SK-N-SH (cell line): ENCODE data around the gene SLC30A3. TPM values are rescaled to one million over a fixed set of nuclear protein-coding genes. Genes with fewer than 3 reads are reported as not detected.

Experiments used
- CTCF ChIA-PET: fragments of 300-600, 350-600 bp; formaldehyde crosslinking; extraction: SDS; loops from one replicate; lab custom pipeline; 2021; lab: Yijun Ruan, JAX
- POLR2A ChIA-PET: fragments of 350-600 bp; sonication (Branson Sonifier 250); formaldehyde crosslinking; extraction: SDS; loops from one replicate; lab custom pipeline; 2020; ENCODE audit warnings: antibody characterized with exemption, inconsistent platforms; lab: Yijun Ruan, JAX
- DNase-seq: peaks from one replicate; pipeline ENCODE4 v3.0.0; 2012
- H2AFZ ChIP-seq: fragments of 200-600 bp; sonication (generic); 2 replicates; pipeline ENCODE4 v1.8.1; 2016; ENCODE audit warnings: antibody characterized with exemption, mild to moderate bottlenecking, low read depth
- H3F3A ChIP-seq: fragments of 200-600 bp; sonication (generic); replicated peaks from 2 replicates; pipeline ENCODE3; 2016; ENCODE audit warnings: antibody characterized with exemption, mild to moderate bottlenecking; ENCODE audit not compliant: insufficient read depth
- H3K27ac ChIP-seq, 2 experiments: fragments of 200-500 bp in 1 of 2; fragments of 200-600 bp in 1 of 2; sonication (Bioruptor generic) in 1 of 2; sonication (generic), shearing (Covaris generic) in 1 of 2; 2 replicates each; pipeline versions ENCODE4 v1.5.1 to v1.6.1; 2014 to 2016; ENCODE audit warnings: low read depth in 2 of 2, inconsistent platforms in 1 of 2, low read length in 1 of 2, mild to moderate bottlenecking in 1 of 2, mixed read lengths in 1 of 2
- H3K27me3 ChIP-seq: fragments of 200-600 bp; sonication (generic), shearing (Covaris generic); 2 replicates; pipeline ENCODE4 v1.6.1; 2016; ENCODE audit warnings: mixed run types; ENCODE audit not compliant: insufficient read depth
- H3K36me3 ChIP-seq, 2 experiments: fragments of 200-500 bp in 1 of 2; fragments of 200-600 bp in 1 of 2; sonication (Bioruptor generic) in 1 of 2; sonication (generic) in 1 of 2; replicated peaks in 1 of 2; 2 replicates each; pipeline versions ENCODE3 to v1.5.1; 2014 to 2016; ENCODE audit warnings: low read length in 1 of 2, mild to moderate bottlenecking in 1 of 2; ENCODE audit not compliant: insufficient read depth in 2 of 2, control insufficient read depth in 1 of 2
- H3K4me1 ChIP-seq, 2 experiments: fragments of 200-500 bp in 1 of 2; fragments of 200-600 bp in 1 of 2; sonication (Bioruptor generic) in 1 of 2; sonication (generic), shearing (Covaris generic) in 1 of 2; 2 replicates each; pipeline versions ENCODE4 v1.5.1 to v1.6.1; 2014 to 2016; ENCODE audit warnings: low read depth in 1 of 2, low read length in 1 of 2, mixed run types in 1 of 2; ENCODE audit not compliant: insufficient read depth in 2 of 2, control insufficient read depth in 1 of 2
- H3K4me2 ChIP-seq: fragments of 200-600 bp; sonication (generic), shearing (Covaris generic); 2 replicates; pipeline ENCODE4 v1.6.1; 2017; ENCODE audit warnings: mixed run types
- H3K4me3 ChIP-seq, 2 experiments: fragments of 200-500 bp in 1 of 2; fragments of 200-600 bp in 1 of 2; sonication (Bioruptor generic) in 1 of 2; sonication (generic), shearing (Covaris generic) in 1 of 2; 2 replicates each; pipeline versions ENCODE4 v1.5.1 to v1.8.1; 2014 to 2016; ENCODE audit warnings: low read depth in 2 of 2, inconsistent platforms in 1 of 2, low read length in 1 of 2, mild to moderate bottlenecking in 1 of 2, mixed read lengths in 1 of 2, moderate library complexity in 1 of 2
- H3K79me2 ChIP-seq: fragments of 200-600 bp; sonication (generic); 2 replicates; pipeline ENCODE4 v1.8.1; 2017; ENCODE audit warnings: mild to moderate bottlenecking; ENCODE audit not compliant: insufficient read depth
- H3K9ac ChIP-seq: fragments of 200-600 bp; sonication (generic); 2 replicates; pipeline ENCODE4 v1.6.1; 2017; ENCODE audit warnings: mixed run types
- H3K9me2 ChIP-seq: fragments of 200-600 bp; sonication (generic); 2 replicates; pipeline ENCODE4 v1.6.1; 2017; ENCODE audit warnings: mixed run types
- H3K9me3 ChIP-seq: fragments of 200-600 bp; sonication (generic); 2 replicates; pipeline ENCODE4 v1.6.1; 2017; ENCODE audit warnings: mixed run types, mild to moderate bottlenecking, moderate library complexity
- H4K20me1 ChIP-seq: fragments of 200-600 bp; sonication (generic); 2 replicates; pipeline ENCODE4 v1.6.1; 2017; ENCODE audit warnings: mild to moderate bottlenecking, mixed run types; ENCODE audit not compliant: insufficient read depth
- CHD2 ChIP-seq: fragments of 150-350 bp; IDR thresholded peaks from 2 replicates; pipeline ENCODE4 v1.6.1; 2018; ENCODE audit warnings: low read length; ENCODE audit not compliant: partially characterized antibody
- ELF1 ChIP-seq: IDR thresholded peaks from 2 replicates; pipeline ENCODE4 v1.4.0; 2012
- EP300 ChIP-seq, 2 experiments: IDR thresholded peaks; 2 replicates each; pipeline versions ENCODE4 v1.4.0 to v1.6.1; 2012; ENCODE audit warnings: borderline replicate concordance in 1 of 2, low read depth in 1 of 2, low read length in 1 of 2
- FOXM1 ChIP-seq: IDR thresholded peaks from 2 replicates; pipeline ENCODE4 v1.4.0; 2012; ENCODE audit warnings: low read depth, mild to moderate bottlenecking
- MEF2A ChIP-seq: IDR thresholded peaks from 2 replicates; pipeline ENCODE4 v1.4.0; 2012; ENCODE audit warnings: low read depth, borderline replicate concordance
- MXI1 ChIP-seq: IDR thresholded peaks from 2 replicates; pipeline ENCODE4 v1.6.1; 2012; ENCODE audit warnings: mild to moderate bottlenecking, low read depth, low read length, improper control_type of control experiment
- YY1 ChIP-seq: IDR thresholded peaks from 2 replicates; pipeline ENCODE4 v1.4.0; 2012; ENCODE audit warnings: low read depth, mild to moderate bottlenecking
- WGBS: methylation state at CpG from one replicate; pipeline ENCODE4 v1.1.6; 2017; ENCODE audit warnings: low lambda C conversion rate; 5-methylcytosine and 5-hydroxymethylcytosine counted together
- polyA plus RNA-seq, 3 experiments: library from polyadenylated mRNA; depleted of rRNA; stranded (reverse); fragments of >200 nt; gene quantifications; 2 replicates each; pipeline ENCODE4 v1.2.3, GENCODE V29; 2012
- TF ChIP-seq, protein P1 (sequence below): fragments of 150-350 bp; IDR thresholded peaks from 2 replicates; pipeline ENCODE4 v1.6.1; 2016; ENCODE audit warnings: mild to moderate bottlenecking, low read depth, low read length
- TF ChIP-seq, protein P2 (sequence below): fragments of 150-350 bp; IDR thresholded peaks from 2 replicates; pipeline ENCODE4 v1.6.1; 2017; ENCODE audit warnings: antibody characterized with exemption, low read length, low read depth, borderline replicate concordance
- TF ChIP-seq, protein P3 (sequence below): IDR thresholded peaks from 2 replicates; pipeline ENCODE4 v1.6.1; 2012; ENCODE audit warnings: mild to moderate bottlenecking, low read depth, low read length, moderate library complexity

Gene SLC30A3
- polyA plus RNA-seq, 1 of the 3 experiments (the other 2 are of a cell fraction), result 1.1 TPM

DNA sequence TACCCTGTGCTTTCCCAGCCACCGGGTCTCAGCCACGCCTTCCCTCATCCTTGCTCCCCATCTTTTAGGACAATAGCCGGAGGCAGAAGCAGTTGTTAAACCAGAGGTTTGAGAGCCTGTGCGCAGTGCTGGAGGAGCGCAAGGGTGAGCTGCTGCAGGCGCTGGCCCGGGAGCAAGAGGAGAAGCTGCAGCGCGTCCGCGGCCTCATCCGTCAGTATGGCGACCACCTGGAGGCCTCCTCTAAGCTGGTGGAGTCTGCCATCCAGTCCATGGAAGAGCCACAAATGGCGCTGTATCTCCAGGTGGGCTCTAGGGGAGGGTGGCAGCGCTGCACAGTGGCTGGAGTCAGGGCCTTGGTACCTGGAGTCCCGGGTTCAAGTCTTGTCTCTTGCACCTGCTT lies 42.7 kb upstream of the SLC30A3 start:
- ChIA-PET CTCF (interaction anchor here (1.0 to 18.7 kb wide), 8 partner anchors 8 to 207 kb away, joined by 3 to 284 read pairs (median 50); partner anchors contain the start of genes EIF2B4, SLC30A3 and TRIM54), POLR2A (interaction anchor here (1.7 kb wide), 1 partner anchor 17 kb away, joined by 4 read pairs; the partner anchor contains the start of gene MPV17)
- Histone ChIP-seq H3K79me2 (no peaks in the 10 kb centered on the region), H3F3A (peaks cover 4% of the 10 kb centered on the region), H3K9me3 (no peaks in the 10 kb centered on the region), H3K27me3 (peaks cover 15% of the 10 kb centered on the region; the same call in 1 of the 2 replicates), H3K9me2 (no peaks in the 10 kb centered on the region), H2AFZ (no peak overlapping the region), H3K36me3 (no peaks in the 10 kb centered on the region), H3K9ac (no peak overlapping the region), H3K4me2 (no peak overlapping the region), H4K20me1 (peaks cover 10% of the 10 kb centered on the region; the same call in 1 of the 2 replicates), H3K4me1 (peaks cover 0 to 18% of the 10 kb centered on the region in 2 experiments; a peak in 1 of 4 replicates), H3K27ac (no peak overlapping the region), H3K4me3 (no peak overlapping the region)
- 90% methylated on average over 15 of the region's 16 CpGs for WGBS
- no peak for DNase-seq
- TF ChIP-seq MEF2A, result no peak
- TF ChIP-seq, protein P1, sequence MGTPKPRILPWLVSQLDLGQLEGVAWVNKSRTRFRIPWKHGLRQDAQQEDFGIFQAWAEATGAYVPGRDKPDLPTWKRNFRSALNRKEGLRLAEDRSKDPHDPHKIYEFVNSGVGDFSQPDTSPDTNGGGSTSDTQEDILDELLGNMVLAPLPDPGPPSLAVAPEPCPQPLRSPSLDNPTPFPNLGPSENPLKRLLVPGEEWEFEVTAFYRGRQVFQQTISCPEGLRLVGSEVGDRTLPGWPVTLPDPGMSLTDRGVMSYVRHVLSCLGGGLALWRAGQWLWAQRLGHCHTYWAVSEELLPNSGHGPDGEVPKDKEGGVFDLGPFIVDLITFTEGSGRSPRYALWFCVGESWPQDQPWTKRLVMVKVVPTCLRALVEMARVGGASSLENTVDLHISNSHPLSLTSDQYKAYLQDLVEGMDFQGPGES, result no peak

DNA sequence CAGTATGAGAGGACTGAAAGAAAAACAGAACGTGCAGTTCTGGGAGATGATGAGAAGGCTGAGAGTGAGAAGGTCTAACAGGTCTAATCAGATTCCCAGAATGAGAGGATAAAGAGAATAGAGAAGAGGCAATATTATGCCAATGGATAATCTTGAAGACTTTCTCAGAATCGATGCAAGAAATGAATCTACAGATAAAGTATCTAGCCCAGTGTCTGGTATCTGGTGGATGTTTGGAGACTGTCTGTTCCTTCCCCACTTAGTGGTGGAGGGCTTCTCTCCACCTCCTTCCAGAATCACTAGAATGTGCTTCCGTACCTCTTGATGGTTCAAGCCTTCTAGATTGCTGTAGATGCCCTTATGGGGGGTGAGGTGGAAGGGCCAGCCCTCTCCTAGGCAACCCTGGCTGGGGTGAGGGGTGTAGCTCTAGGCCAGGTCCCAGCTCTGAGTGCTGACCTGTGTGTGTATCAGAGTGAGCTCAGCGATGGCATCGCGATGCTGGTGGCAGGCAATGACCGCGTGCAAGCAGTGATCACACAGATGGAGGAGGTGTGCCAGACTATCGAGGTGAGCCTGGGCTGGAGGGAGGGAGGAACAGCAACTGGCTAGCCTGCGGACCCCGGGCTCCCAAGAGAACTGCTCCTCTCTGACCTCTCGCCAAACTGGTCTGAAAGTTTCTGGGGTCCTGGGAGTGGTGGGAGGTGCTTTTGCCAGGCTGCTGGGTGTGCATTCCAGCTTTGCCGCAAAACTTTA lies 41.8 kb upstream of the SLC30A3 start:
- Histone ChIP-seq H3K9me2 (no peaks in the 10 kb centered on the region), H3K4me1 (peaks cover 0 to 18% of the 10 kb centered on the region in 2 experiments; a peak in 1 of 4 replicates), H3K4me2 (no peak overlapping the region), H4K20me1 (peaks cover 10% of the 10 kb centered on the region; the same call in 1 of the 2 replicates), H3F3A (peaks cover 4% of the 10 kb centered on the region), H3K36me3 (no peaks in the 10 kb centered on the region), H3K9ac (no peak overlapping the region), H3K9me3 (no peaks in the 10 kb centered on the region), H3K27me3 (peaks cover 15% of the 10 kb centered on the region; the same call in 1 of the 2 replicates), H3K4me3 (no peak overlapping the region), H3K27ac (no peak overlapping the region), H2AFZ (no peak overlapping the region), H3K79me2 (no peaks in the 10 kb centered on the region)
- WGBS, result 74% methylated on average over 13 of the region's 13 CpGs
- ChIA-PET POLR2A (interaction anchor here (1.7 kb wide), 1 partner anchor 18 kb away, joined by 4 read pairs; the partner anchor contains the start of gene MPV17), CTCF (interaction anchor here (0.6 to 18.7 kb wide), 20 partner anchors 9 to 362 kb away, joined by 3 to 284 read pairs (median 13); partner anchors contain the start of genes ABHD1, EIF2B4, SLC30A3 and TRIM54)
- no peak for DNase-seq
- TF ChIP-seq MEF2A, result no peak
- no peak for TF ChIP-seq MXI1
- TF ChIP-seq, protein P1, result no peak
- TF ChIP-seq FOXM1, result no peak
- TF ChIP-seq, protein P2, sequence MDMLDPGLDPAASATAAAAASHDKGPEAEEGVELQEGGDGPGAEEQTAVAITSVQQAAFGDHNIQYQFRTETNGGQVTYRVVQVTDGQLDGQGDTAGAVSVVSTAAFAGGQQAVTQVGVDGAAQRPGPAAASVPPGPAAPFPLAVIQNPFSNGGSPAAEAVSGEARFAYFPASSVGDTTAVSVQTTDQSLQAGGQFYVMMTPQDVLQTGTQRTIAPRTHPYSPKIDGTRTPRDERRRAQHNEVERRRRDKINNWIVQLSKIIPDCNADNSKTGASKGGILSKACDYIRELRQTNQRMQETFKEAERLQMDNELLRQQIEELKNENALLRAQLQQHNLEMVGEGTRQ, result no peak
- TF ChIP-seq YY1, result no peak
- TF ChIP-seq CHD2, result no peak
- no peak for TF ChIP-seq EP300 (IDR thresholded peaks at IDR 0.05; ENCODE audit: borderline replicate concordance in 1 of 2, low read depth in 1 of 2, low read length in 1 of 2)
- no peak for TF ChIP-seq ELF1
- TF ChIP-seq, protein P3, sequence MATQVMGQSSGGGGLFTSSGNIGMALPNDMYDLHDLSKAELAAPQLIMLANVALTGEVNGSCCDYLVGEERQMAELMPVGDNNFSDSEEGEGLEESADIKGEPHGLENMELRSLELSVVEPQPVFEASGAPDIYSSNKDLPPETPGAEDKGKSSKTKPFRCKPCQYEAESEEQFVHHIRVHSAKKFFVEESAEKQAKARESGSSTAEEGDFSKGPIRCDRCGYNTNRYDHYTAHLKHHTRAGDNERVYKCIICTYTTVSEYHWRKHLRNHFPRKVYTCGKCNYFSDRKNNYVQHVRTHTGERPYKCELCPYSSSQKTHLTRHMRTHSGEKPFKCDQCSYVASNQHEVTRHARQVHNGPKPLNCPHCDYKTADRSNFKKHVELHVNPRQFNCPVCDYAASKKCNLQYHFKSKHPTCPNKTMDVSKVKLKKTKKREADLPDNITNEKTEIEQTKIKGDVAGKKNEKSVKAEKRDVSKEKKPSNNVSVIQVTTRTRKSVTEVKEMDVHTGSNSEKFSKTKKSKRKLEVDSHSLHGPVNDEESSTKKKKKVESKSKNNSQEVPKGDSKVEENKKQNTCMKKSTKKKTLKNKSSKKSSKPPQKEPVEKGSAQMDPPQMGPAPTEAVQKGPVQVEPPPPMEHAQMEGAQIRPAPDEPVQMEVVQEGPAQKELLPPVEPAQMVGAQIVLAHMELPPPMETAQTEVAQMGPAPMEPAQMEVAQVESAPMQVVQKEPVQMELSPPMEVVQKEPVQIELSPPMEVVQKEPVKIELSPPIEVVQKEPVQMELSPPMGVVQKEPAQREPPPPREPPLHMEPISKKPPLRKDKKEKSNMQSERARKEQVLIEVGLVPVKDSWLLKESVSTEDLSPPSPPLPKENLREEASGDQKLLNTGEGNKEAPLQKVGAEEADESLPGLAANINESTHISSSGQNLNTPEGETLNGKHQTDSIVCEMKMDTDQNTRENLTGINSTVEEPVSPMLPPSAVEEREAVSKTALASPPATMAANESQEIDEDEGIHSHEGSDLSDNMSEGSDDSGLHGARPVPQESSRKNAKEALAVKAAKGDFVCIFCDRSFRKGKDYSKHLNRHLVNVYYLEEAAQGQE, result no peak
